Type B pancreatic cell (in vitro differentiated cells): ENCODE measurements around the gene DUSP28. TPM values are rescaled to one million over a fixed set of nuclear protein-coding genes. Genes with fewer than 3 reads are reported as not detected.

ENCODE experiments used
- DNase-seq: peaks from one replicate; pipeline ENCODE4 v3.0.0; 2021; ENCODE audit warnings: mixed read lengths; ENCODE audit not compliant: unreplicated experiment; ENCODE audit errors: extremely low spot score
- H3K27ac Mint-ChIP-seq: 2 replicates; pipeline ENCODE4 v1.8.0; 2021; ENCODE audit warnings: mild to moderate bottlenecking, mixed read lengths
- H3K27me3 Mint-ChIP-seq: 2 replicates; pipeline ENCODE4 v1.8.0; 2021; ENCODE audit warnings: mixed read lengths
- H3K36me3 Mint-ChIP-seq: 2 replicates; pipeline ENCODE4 v1.8.0; 2021; ENCODE audit warnings: mixed read lengths
- H3K4me1 Mint-ChIP-seq: one replicate; pipeline ENCODE4 v1.8.0; 2021; ENCODE audit warnings: mixed read lengths; ENCODE audit not compliant: unreplicated experiment
- H3K4me3 Mint-ChIP-seq: 2 replicates; pipeline ENCODE4 v1.8.0; 2021; ENCODE audit warnings: mild to moderate bottlenecking, mixed read lengths
- H3K9me3 Mint-ChIP-seq: 2 replicates; pipeline ENCODE4 v1.8.0; 2021; ENCODE audit warnings: mixed read lengths
- total RNA-seq: library from RNA; stranded (reverse); gene quantifications from 2 replicates; pipeline ENCODE4 v1.2.1, GENCODE V29; 2021; ENCODE audit warnings: low replicate concordance
- TF ChIP-seq, protein P1 (sequence below): fragments of 200-600 bp; sonication (generic); conservative IDR thresholded peaks from 2 replicates; pipeline ENCODE4 v1.5.0; 2021; ENCODE audit warnings: antibody characterized with exemption, mild to moderate bottlenecking

DUSP28 gene
- total RNA-seq, 1 donor from 2014 or later: 4.3 TPM

DNA sequence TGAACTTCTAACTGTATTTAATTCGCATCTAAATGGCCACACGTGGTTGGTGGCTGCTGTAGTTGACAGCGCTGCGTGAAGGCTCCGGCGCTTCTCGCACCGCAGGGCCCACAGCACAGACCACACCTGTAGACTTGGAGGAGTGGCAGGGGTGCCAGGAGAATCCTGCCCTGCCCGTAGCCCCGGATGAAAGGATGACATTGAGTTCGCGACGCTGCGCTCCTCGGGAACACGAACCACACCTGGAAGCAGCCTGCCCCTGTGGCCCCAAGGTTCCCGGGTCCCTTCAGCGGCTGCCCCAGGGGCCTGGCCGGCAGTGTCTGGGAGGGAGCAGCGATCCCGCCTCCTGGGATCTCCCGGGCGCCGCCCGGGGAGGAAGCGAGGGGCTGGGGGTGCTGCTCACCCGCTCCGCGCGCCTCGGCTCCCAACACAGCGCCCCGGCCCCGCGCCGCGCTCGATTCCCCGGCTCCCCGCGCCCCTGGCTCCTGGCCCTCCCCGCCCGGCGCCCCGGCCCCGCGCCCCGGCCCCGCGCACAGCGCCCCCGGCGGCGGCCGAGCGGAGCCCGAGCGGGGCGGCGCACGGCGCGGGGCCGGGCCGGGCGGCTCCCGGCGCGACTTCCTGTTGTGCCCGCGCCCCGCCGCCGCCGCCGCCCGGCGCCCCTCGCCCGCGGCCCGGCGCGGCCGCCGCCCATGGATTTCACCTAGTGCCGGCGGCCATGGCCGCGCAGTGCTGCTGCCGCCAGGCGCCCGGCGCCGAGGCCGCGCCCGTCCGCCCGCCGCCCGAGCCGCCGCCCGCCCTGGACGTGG lies 7.9 kb downstream of the DUSP28 start, which contains the start of gene RNPEPL1:
RNPEPL1 (plus strand) TSS at position 613 of the 806 bp plus-strand sequence; CDS start at position 716, 103 bp downstream.
- Mint-ChIP-seq H3K9me3 (no peaks in the 10 kb centered on the region), H3K27me3 (peaks cover 7% of the 10 kb centered on the region), H3K4me1 (peaks cover 7% of the 10 kb centered on the region), H3K36me3 (peaks cover 3% of the 10 kb centered on the region), H3K4me3 (peak within 1 kb of the TSS; percentile 92), H3K27ac (peak within 1 kb of the TSS; percentile 93)
- DNase-seq: peak; percentile 71
- TF ChIP-seq, protein P1, sequence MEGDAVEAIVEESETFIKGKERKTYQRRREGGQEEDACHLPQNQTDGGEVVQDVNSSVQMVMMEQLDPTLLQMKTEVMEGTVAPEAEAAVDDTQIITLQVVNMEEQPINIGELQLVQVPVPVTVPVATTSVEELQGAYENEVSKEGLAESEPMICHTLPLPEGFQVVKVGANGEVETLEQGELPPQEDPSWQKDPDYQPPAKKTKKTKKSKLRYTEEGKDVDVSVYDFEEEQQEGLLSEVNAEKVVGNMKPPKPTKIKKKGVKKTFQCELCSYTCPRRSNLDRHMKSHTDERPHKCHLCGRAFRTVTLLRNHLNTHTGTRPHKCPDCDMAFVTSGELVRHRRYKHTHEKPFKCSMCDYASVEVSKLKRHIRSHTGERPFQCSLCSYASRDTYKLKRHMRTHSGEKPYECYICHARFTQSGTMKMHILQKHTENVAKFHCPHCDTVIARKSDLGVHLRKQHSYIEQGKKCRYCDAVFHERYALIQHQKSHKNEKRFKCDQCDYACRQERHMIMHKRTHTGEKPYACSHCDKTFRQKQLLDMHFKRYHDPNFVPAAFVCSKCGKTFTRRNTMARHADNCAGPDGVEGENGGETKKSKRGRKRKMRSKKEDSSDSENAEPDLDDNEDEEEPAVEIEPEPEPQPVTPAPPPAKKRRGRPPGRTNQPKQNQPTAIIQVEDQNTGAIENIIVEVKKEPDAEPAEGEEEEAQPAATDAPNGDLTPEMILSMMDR: peak; percentile 26

DNA sequence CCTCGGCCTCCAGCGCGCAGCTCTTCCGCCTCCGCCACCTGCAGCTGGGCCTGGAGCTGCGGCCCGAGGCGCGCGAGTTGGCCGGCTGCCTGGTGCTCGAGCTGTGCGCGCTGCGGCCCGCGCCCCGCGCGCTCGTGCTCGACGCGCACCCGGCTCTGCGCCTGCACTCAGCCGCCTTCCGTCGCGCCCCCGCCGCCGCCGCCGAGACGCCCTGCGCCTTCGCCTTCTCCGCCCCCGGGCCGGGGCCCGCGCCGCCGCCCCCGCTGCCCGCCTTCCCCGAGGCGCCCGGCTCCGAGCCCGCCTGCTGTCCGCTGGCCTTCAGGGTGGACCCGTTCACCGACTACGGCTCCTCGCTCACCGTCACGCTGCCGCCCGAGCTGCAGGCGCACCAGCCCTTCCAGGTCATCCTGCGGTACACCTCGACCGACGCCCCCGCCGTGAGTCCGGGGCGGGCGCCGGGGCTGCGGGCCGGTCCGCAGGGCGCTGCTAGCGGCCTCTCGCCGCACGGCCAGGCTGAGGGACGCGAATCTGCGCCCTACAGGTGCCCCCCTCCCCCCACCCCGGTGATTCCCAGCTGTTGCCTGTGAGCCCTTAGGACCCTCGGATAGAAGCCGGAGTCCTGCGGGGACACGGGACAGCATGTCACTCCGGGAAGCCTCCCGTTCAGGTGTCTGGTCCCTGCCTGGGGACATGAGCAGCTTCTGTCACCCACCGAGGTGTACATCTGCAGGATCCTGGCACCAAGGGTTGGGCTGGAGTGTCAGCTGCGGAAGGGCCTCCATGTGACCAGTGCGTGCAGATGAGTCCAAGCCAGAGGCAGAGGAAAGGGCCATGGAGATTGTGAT lies 8.7 kb downstream of the DUSP28 start:
- TF ChIP-seq, protein P1: no peak
- peaks cover 7% of the 10 kb centered on the region for H3K4me1 Mint-ChIP-seq
- H3K27me3 Mint-ChIP-seq: peaks cover 7% of the 10 kb centered on the region
- peak; percentile 66 for DNase-seq
- H3K36me3 Mint-ChIP-seq: no peaks in the 10 kb centered on the region
- no peaks in the 10 kb centered on the region for H3K9me3 Mint-ChIP-seq
- H3K27ac Mint-ChIP-seq: peak overlapping the region; percentile 48
- peak overlapping the region; percentile 80 for H3K4me3 Mint-ChIP-seq

DNA sequence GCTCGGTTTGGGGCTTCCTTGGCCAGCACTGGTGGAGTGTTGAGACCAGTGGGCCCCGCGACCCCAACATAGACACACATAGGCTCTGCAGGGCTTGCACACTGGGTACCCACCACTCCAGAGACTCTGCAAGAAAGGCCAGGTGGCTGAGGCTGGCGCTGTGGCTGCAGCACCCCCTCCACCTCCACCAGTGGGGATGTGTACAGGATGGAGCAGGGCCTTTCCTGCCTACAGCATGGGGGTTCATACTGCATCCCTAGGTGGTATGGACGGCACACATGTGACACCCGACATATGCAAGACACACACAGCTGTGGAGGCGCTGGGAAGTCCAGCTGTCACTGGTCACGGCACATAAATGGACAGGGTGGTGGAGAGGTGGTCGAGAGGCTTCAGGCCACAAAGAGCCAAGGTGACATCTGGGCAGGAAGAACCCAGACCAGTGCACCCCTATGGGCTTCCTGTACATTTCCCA lies 9.4 kb downstream of the DUSP28 start:
- Mint-ChIP-seq H3K36me3 (no peaks in the 10 kb centered on the region), H3K27me3 (peaks cover 7% of the 10 kb centered on the region), H3K9me3 (no peaks in the 10 kb centered on the region), H3K4me1 (peaks cover 7% of the 10 kb centered on the region), H3K4me3 (peak overlapping the region; percentile 80), H3K27ac (peak overlapping the region; percentile 48)
- DNase-seq: no peak
- TF ChIP-seq, protein P1: no peak

DNA sequence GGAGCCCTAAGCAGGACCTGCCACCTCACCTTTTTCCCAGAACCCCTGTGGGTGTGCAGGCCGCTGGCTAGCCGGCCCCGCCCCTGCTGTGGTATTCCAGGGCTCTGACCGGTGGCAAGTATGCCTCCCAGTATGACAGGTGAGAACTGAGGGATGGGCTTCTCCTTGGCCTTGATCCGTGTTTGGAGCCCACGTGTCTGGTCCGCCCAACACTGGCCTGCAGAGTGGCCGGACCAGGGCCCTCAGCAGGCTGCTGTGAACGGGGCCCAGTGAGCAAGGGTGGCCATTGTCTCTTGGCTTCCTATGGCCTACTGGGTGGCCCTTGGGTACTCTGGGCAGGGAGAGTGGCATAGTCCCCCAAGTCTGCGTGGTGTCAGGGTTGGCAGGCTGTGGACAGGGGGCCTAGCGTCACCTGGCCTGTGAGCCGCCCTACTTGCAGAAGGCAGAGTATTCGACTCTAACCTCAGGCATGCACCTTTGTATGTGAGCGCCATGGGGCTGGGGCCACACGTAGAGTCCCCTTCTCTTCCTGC lies 9.9 kb downstream of the DUSP28 start:
- Mint-ChIP-seq H3K36me3 (no peaks in the 10 kb centered on the region), H3K27ac (no peak overlapping the region), H3K4me3 (peak overlapping the region; percentile 62), H3K4me1 (peaks cover 7% of the 10 kb centered on the region), H3K27me3 (peaks cover 7% of the 10 kb centered on the region), H3K9me3 (no peaks in the 10 kb centered on the region)
- DNase-seq: no peak
- TF ChIP-seq, protein P1: no peak

DNA sequence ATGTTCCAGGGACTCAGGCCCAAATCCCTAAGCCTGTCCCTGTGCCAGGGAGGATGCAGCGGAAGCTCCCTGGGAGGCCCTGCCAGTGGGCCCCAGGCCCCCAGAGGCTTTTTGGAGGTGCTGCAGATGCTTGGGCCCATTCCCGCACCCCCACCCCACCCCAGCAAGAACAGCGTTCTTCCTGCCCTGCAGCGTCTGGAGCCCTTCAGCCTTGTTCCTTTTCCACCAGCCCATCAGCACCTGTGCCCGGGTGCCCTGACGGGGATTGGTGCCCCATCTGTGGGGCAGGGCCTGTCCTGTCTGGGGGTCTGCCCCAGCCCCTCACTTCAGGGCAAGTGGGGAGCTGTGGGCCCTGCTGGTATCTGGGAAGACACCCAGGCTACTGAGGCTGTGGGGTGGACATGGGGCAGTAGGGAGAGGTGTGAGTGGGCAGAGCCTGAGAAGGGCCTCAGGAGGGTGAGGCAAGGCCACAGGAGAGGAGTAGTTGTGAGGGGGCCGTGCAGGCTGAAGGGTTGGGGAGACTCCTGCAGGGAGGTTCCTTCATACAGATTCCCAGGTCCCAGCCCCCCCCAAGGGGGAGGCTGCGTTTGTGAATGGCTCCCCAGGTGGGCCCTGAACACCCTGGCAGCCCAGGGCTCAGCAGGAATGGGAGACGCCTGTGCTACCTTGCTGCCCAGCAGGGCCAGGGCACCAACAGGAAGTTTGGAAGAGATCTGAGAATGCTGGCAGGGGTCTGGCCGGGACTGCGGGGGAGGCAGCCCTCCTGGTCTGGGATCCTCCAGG lies 10.6 kb downstream of the DUSP28 start:
- Mint-ChIP-seq H3K4me3 (peak overlapping the region; percentile 26), H3K27me3 (peaks cover 7% of the 10 kb centered on the region), H3K36me3 (no peaks in the 10 kb centered on the region), H3K4me1 (peaks cover 7% of the 10 kb centered on the region), H3K9me3 (no peaks in the 10 kb centered on the region), H3K27ac (no peak overlapping the region)
- TF ChIP-seq, protein P1: no peak
- DNase-seq: no peak
